ENCODE measurements around the gene MCF2L2. TPM values are rescaled to one million over a fixed set of nuclear protein-coding genes. Genes with fewer than 3 reads are reported as not detected.
A peak's percentile ranks its signal among the peaks of the same experiment; 100 is the strongest.
"Not testable (repeated sequence)": the region's sequence is repeated elsewhere in the genome, so short reads cannot be mapped to it uniquely, and the experiment has no call there.

The MCF2L2 gene
- total RNA-seq, 1 donor from 2014 or later, result 4.1 TPM

DNA sequence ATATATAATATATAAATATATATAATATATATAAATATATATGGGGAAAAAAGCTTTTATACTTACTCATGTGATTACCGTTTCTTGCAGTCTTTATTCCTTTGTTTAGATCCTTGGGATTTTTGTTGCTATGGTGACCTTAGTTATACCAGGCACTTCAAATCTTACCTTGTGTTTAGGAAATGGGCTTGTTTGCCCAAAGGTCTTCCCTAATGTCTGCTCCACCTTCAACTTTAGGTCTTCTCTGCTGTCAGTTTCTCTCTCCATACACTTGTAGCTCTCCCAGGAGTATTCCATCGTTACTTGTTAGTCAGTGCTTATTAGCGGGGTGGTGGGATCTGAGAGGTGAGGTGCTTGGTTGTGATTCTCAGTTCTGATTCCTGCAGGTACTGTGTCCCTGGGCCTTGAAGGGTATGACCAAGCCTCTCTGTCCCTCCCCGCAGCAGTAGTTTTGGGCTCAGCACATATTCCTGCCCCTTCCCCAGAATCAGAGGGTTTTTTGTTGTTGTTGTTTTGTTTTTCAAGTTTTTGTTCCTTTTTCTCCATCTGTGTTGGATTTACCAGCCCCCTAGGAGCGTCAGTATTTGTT lies 256.3 kb downstream of the MCF2L2 start:
- H3K36me3 Mint-ChIP-seq (ENCODE audit: low read depth), result no peaks in the 10 kb centered on the region
- H3K4me3 Mint-ChIP-seq, result no peak overlapping the region
- H3K9me3 Mint-ChIP-seq, result no peaks in the 10 kb centered on the region
- no peak for DNase-seq (ENCODE audit: low spot score)
- H3K4me1 Mint-ChIP-seq (ENCODE audit: low read depth), result no peaks in the 10 kb centered on the region
- peaks cover 19% of the 10 kb centered on the region for H3K27me3 Mint-ChIP-seq (ENCODE audit: insufficient read depth)
- H3K27ac Mint-ChIP-seq, result no peak overlapping the region
- intact Hi-C loops (cut with micrococcal nuclease), result loop anchor here (10.0 kb wide), 1 partner anchor 207 kb away; no protein-coding TSS in a partner anchor

DNA sequence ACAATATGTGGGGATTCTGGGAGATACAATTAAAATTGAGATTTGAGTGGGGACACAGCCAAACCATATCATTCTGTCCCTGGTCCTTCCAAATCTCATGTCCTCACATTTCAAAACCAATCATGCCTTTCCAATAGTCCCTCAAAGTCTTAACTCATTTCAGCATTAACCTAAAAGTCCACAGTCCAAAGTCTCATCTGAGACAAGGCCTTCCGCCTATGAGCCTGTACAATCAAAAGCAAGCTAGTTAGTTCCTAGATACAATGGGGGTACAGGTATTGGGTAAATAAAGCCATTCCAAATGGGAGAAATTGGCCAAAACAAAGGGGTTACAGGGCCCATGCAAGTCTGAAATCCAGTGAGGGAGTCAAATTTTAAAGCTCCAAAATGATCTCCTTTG lies 260.4 kb downstream of the MCF2L2 start:
- intact Hi-C loops (cut with micrococcal nuclease), result loop anchor here (10.0 kb wide), 1 partner anchor 373 kb away; the partner anchor contains the start of gene ATP11B
- DNase-seq (ENCODE audit: low spot score); H3K36me3 Mint-ChIP-seq (ENCODE audit: low read depth); H3K27me3 Mint-ChIP-seq (ENCODE audit: insufficient read depth); H3K4me1 Mint-ChIP-seq (ENCODE audit: low read depth); H3K4me3 Mint-ChIP-seq; H3K27ac Mint-ChIP-seq; H3K9me3 Mint-ChIP-seq: not testable (repeated sequence)

DNA sequence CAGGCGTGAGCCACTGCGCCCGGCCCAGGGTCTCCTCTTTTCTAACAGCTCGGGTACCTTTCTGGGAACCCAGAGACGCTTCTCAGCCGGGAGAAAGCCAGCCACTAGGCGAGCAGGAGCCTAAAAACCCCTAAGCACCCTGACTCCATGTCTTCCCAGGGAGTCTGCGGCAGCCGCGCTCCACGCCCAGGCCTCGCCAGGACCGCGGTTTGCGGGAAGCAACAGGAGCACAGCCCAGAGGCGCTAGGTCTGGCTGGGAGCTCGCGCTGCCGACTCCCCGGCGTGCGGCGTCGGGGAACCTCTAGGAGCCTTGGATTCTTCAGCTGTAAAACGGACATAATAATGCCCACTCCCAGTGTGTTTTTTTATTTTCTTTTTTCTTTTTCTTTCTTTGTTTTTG lies 264.9 kb downstream of the MCF2L2 start:
- peaks cover 2% of the 10 kb centered on the region for H3K27me3 Mint-ChIP-seq (ENCODE audit: insufficient read depth)
- peak overlapping the region; percentile 81 for H3K4me3 Mint-ChIP-seq
- H3K4me1 Mint-ChIP-seq (ENCODE audit: low read depth), result peaks cover 29% of the 10 kb centered on the region
- no peaks in the 10 kb centered on the region for H3K9me3 Mint-ChIP-seq
- peaks cover 3% of the 10 kb centered on the region for H3K36me3 Mint-ChIP-seq (ENCODE audit: low read depth)
- H3K27ac Mint-ChIP-seq, result no peak overlapping the region
- no peak for DNase-seq (ENCODE audit: low spot score)
- intact Hi-C loops (cut with micrococcal nuclease), result loop anchor here (2.0 to 10.0 kb wide), 2 partner anchors 15 to 369 kb away; partner anchors contain the start of gene ATP11B

GRCh38 chr3:183161552-183162336 lies 266.7 kb downstream of the MCF2L2 start:
- Mint-ChIP-seq H3K27me3 (ENCODE audit: insufficient read depth) (peaks cover 2% of the 10 kb centered on the region), H3K4me1 (ENCODE audit: low read depth) (peaks cover 42% of the 10 kb centered on the region), H3K9me3 (no peaks in the 10 kb centered on the region), H3K4me3 (peak overlapping the region; percentile 87), H3K36me3 (ENCODE audit: low read depth) (peaks cover 8% of the 10 kb centered on the region), H3K27ac (peak overlapping the region; percentile 77)
- intact Hi-C loops (cut with micrococcal nuclease), result loop anchor here (1.0 to 10.0 kb wide), 6 partner anchors 17 to 475 kb away; partner anchors contain the start of genes ATP11B and MCCC1
- DNase-seq (ENCODE audit: low spot score), result no peak

DNA sequence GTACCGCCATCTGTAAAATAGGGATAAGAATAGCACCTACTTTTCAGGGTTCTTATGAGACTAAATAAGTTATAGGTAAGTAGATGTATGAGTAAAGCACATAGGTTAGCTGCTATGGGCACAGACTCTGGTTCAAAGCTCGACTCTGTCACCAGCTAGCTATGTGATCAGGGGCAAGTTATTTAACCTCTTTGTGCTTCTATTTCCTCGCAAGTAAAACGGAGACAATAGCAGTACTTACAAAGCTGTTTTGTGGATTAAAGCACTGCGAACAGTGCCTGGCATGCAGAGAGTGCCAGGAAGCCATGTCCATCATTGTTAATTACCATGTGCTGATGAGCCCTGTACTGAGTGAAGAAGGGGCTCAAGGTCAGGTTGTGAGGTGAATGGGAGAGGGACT lies 267.8 kb downstream of the MCF2L2 start:
- intact Hi-C loops (cut with micrococcal nuclease), result loop anchor here (10.0 kb wide), 1 partner anchor 366 kb away; the partner anchor contains the start of gene ATP11B
- no peak for DNase-seq (ENCODE audit: low spot score)
- Mint-ChIP-seq H3K9me3 (no peaks in the 10 kb centered on the region), H3K27ac (no peak overlapping the region), H3K4me3 (peak overlapping the region; percentile 21), H3K4me1 (ENCODE audit: low read depth) (peaks cover 48% of the 10 kb centered on the region), H3K36me3 (ENCODE audit: low read depth) (peaks cover 11% of the 10 kb centered on the region), H3K27me3 (ENCODE audit: insufficient read depth) (peaks cover 2% of the 10 kb centered on the region)

DNA sequence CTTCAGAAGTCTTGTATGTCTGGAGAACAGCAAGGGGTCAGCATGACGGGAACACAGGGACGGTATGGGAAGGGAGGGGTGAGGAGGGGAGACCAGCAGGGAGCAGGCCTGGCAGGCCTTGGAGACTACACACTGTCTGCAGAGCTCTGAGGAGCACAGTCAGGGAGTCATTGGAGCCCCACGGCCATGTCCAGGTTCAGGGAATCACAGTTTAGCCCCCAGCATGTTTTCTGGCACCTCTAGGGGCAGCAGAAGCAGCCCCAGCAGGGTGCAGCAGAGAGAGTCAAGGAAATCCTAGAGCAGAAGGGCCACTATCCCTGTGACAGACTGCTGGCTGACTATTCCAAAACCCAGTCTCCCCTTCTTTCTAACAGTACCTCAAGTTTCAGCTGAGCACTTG lies 269.1 kb downstream of the MCF2L2 start:
- DNase-seq (ENCODE audit: low spot score), result no peak
- Mint-ChIP-seq H3K4me1 (ENCODE audit: low read depth) (peaks cover 48% of the 10 kb centered on the region), H3K27me3 (ENCODE audit: insufficient read depth) (peaks cover 2% of the 10 kb centered on the region), H3K27ac (peak overlapping the region; percentile 73), H3K4me3 (no peak overlapping the region), H3K36me3 (ENCODE audit: low read depth) (peaks cover 11% of the 10 kb centered on the region), H3K9me3 (no peaks in the 10 kb centered on the region)
- intact Hi-C loops (cut with micrococcal nuclease), result no loop called here

DNA sequence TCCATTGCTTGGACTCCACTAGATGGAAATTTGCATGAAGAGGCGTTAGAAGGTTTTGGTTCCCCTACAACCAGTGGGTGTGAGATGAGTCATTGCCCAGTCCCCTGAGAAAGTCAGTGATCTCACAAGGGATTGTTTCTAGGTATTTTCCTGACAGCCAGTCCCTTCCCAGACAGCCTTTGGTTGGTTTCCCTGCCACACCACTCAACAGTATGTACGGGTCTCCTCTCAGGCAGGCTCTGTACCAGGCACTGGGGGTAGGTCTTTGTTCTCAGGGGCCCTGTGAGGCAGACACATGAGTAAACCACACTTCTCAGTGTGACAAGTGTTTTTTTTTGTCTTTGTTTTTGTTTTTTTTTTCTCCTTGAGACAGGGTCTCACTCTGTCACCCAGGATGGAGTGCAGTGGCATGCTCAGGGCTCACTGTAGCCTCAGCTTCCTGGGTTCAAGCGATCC lies 269.8 kb downstream of the MCF2L2 start:
- peak; percentile 33 for DNase-seq (ENCODE audit: low spot score)
- Mint-ChIP-seq H3K4me3 (peak overlapping the region; percentile 45), H3K27me3 (ENCODE audit: insufficient read depth) (no peaks in the 10 kb centered on the region), H3K36me3 (ENCODE audit: low read depth) (peaks cover 17% of the 10 kb centered on the region), H3K9me3 (no peaks in the 10 kb centered on the region), H3K27ac (peak overlapping the region; percentile 73), H3K4me1 (ENCODE audit: low read depth) (peaks cover 48% of the 10 kb centered on the region)
- intact Hi-C loops (cut with micrococcal nuclease), result loop anchor here (1.0 kb wide), 6 partner anchors 36 to 396 kb away; partner anchors contain the start of gene MCCC1

GRCh38 chr3:183158113-183158512 lies 270.3 kb downstream of the MCF2L2 start:
- peak overlapping the region; percentile 45 for H3K27ac Mint-ChIP-seq
- intact Hi-C loops (cut with micrococcal nuclease), result loop anchor here (1.0 kb wide), 6 partner anchors 36 to 396 kb away; partner anchors contain the start of gene MCCC1
- no peak for DNase-seq (ENCODE audit: low spot score)
- H3K9me3 Mint-ChIP-seq, result no peaks in the 10 kb centered on the region
- peaks cover 48% of the 10 kb centered on the region for H3K4me1 Mint-ChIP-seq (ENCODE audit: low read depth)
- no peaks in the 10 kb centered on the region for H3K27me3 Mint-ChIP-seq (ENCODE audit: insufficient read depth)
- H3K36me3 Mint-ChIP-seq (ENCODE audit: low read depth), result peaks cover 17% of the 10 kb centered on the region
- H3K4me3 Mint-ChIP-seq, result no peak overlapping the region

GRCh38 chr3:183156266-183156665 lies 272.2 kb downstream of the MCF2L2 start:
- Mint-ChIP-seq H3K4me1 (ENCODE audit: low read depth) (peaks cover 37% of the 10 kb centered on the region), H3K36me3 (ENCODE audit: low read depth) (peaks cover 22% of the 10 kb centered on the region), H3K9me3 (no peaks in the 10 kb centered on the region), H3K27ac (no peak overlapping the region), H3K27me3 (ENCODE audit: insufficient read depth) (no peaks in the 10 kb centered on the region), H3K4me3 (no peak overlapping the region)
- DNase-seq (ENCODE audit: low spot score), result no peak
- intact Hi-C loops (cut with micrococcal nuclease), result no loop called here

DNA sequence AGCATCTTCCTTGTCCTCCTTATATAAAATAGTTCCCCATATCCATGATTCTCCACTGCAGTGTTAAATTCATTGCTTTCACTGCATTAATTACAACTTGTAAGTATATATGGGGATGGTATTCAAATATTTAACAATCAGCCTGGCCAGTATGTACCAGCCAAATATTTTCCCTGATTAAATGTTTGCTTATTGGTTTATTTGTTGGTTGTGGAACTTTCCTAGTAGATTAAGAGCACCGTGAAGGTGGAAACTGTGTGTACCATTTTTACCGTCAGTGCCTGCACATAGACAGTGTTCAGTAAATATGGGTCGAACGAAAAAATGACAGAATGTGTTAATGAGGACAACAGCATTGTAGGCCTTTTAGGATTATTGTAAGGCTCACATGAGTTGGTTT lies 272.9 kb downstream of the MCF2L2 start:
- no peak overlapping the region for H3K4me3 Mint-ChIP-seq
- H3K27ac Mint-ChIP-seq, result no peak overlapping the region
- H3K36me3 Mint-ChIP-seq (ENCODE audit: low read depth), result peaks cover 25% of the 10 kb centered on the region
- no peaks in the 10 kb centered on the region for H3K9me3 Mint-ChIP-seq
- intact Hi-C loops (cut with micrococcal nuclease), result no loop called here
- H3K4me1 Mint-ChIP-seq (ENCODE audit: low read depth), result peaks cover 37% of the 10 kb centered on the region
- DNase-seq (ENCODE audit: low spot score), result no peak
- no peaks in the 10 kb centered on the region for H3K27me3 Mint-ChIP-seq (ENCODE audit: insufficient read depth)

- no peak for DNase-seq (ENCODE audit: low spot score)
- Mint-ChIP-seq H3K36me3 (ENCODE audit: low read depth) (peaks cover 25% of the 10 kb centered on the region), H3K27ac (no peak overlapping the region), H3K4me1 (ENCODE audit: low read depth) (peaks cover 17% of the 10 kb centered on the region), H3K27me3 (ENCODE audit: insufficient read depth) (no peaks in the 10 kb centered on the region), H3K9me3 (no peaks in the 10 kb centered on the region), H3K4me3 (no peak overlapping the region)
- intact Hi-C loops (cut with micrococcal nuclease), result no loop called here
These were observed 275.0 kb downstream of the MCF2L2 start for GRCh38 chr3:183153210-183153950.

- Mint-ChIP-seq H3K27ac (no peak overlapping the region), H3K4me3 (no peak overlapping the region), H3K27me3 (ENCODE audit: insufficient read depth) (no peaks in the 10 kb centered on the region), H3K9me3 (no peaks in the 10 kb centered on the region), H3K36me3 (ENCODE audit: low read depth) (peaks cover 22% of the 10 kb centered on the region), H3K4me1 (ENCODE audit: low read depth) (peaks cover 6% of the 10 kb centered on the region)
- intact Hi-C loops (cut with micrococcal nuclease), result no loop called here
- no peak for DNase-seq (ENCODE audit: low spot score)
These were observed 276.5 kb downstream of the MCF2L2 start for GRCh38 chr3:183151821-183152351.

Measured in activated T-helper 1 cell treated with anti-CD3 and anti-CD28 coated beads, Interleukin-12 subunit alpha, Interleukin-12 subunit beta, Interleukin-2, Interleukin-4 antibody, amounts not matched to agents 30 ng/mL and 10 ng/mL and 1 ng/mL, durations not matched to agents 14 hours and 24 hours and 36 hours (primary cell).